HepG2 (cell line): ENCODE data around the gene DENND1C. TPM values are rescaled to one million over a fixed set of nuclear protein-coding genes. Genes with fewer than 3 reads are reported as not detected.

Experiments
- ATF4 ChIP-seq, 2 experiments: fragments of 450-650 bp in 1 of 2; sonication (generic) in 1 of 2; formaldehyde crosslinking; IDR thresholded peaks; 2 replicates each; pipeline versions ENCODE4 v1.5.0 to v1.8.0; 2020 to 2022; ENCODE audit warnings: mild to moderate bottlenecking in 1 of 2, missing genetic modification reagents in 1 of 2
- BRD4 ChIP-seq: sonication (generic); formaldehyde crosslinking; IDR thresholded peaks from 2 replicates; pipeline ENCODE4 v1.4.0; 2020; ENCODE audit warnings: missing genetic modification reagents
- ELK4 ChIP-seq: sonication (generic); formaldehyde crosslinking; IDR thresholded peaks from 2 replicates; pipeline ENCODE4 v1.9.0; 2021; ENCODE audit warnings: missing genetic modification reagents, borderline replicate concordance
- ETV6 ChIP-seq: sonication (generic); formaldehyde crosslinking; conservative IDR thresholded peaks from 2 replicates; pipeline ENCODE4 v1.4.0; 2020; ENCODE audit warnings: missing genetic modification reagents
- HDAC1 ChIP-seq: sonication (generic); formaldehyde crosslinking; IDR thresholded peaks from 2 replicates; pipeline ENCODE4 v1.5.1; 2020; ENCODE audit warnings: mild to moderate bottlenecking, missing genetic modification reagents
- IKZF1 ChIP-seq: fragments of 450-650 bp; IDR thresholded peaks from 2 replicates; pipeline ENCODE4 v1.7.1; 2016
- ISL2 ChIP-seq: sonication (generic); formaldehyde crosslinking; IDR thresholded peaks from 2 replicates; pipeline ENCODE4 v1.5.0; 2020; ENCODE audit warnings: missing genetic modification reagents
- KLF11 ChIP-seq: IDR thresholded peaks from 2 replicates; pipeline ENCODE4 v1.6.1; 2016; ENCODE audit warnings: missing compliant biosample characterization
- LBX2 ChIP-seq: sonication (generic); formaldehyde crosslinking; IDR thresholded peaks from 2 replicates; pipeline ENCODE4 v1.5.0; 2020; ENCODE audit warnings: missing genetic modification reagents, mild to moderate bottlenecking, borderline replicate concordance
- MAFF ChIP-seq: IDR thresholded peaks from 2 replicates; pipeline ENCODE4 v1.6.1; 2011; ENCODE audit warnings: low read depth, low read length, improper control_type of control experiment
- NFE2L2 ChIP-seq: fragments of 150-350 bp; IDR thresholded peaks from 2 replicates; pipeline ENCODE4 v1.6.1; 2014; ENCODE audit warnings: low read length
- PAF1 ChIP-seq: IDR thresholded peaks from 2 replicates; pipeline ENCODE4 v1.6.1; 2016; ENCODE audit warnings: missing genetic modification reagents, missing compliant biosample characterization
- TFAP4 ChIP-seq: sonication (generic); IDR thresholded peaks from 2 replicates; pipeline ENCODE4 v1.6.1; 2016; ENCODE audit warnings: low read depth, borderline replicate concordance
- TFDP1 ChIP-seq: IDR thresholded peaks from 2 replicates; pipeline ENCODE4 v1.6.1; 2016; ENCODE audit warnings: missing compliant biosample characterization, missing genetic modification reagents, borderline replicate concordance
- THAP8 ChIP-seq: sonication (generic); formaldehyde crosslinking; IDR thresholded peaks from 2 replicates; pipeline ENCODE4 v1.5.1; 2020; ENCODE audit warnings: missing genetic modification reagents, mild to moderate bottlenecking, borderline replicate concordance
- ZFYVE20 ChIP-seq: sonication (generic); formaldehyde crosslinking; IDR thresholded peaks from 2 replicates; pipeline ENCODE4 v1.8.0; 2023; ENCODE audit warnings: low read depth, mild to moderate bottlenecking, moderate library complexity, missing genetic modification reagents, borderline replicate concordance
- ZMYM4 ChIP-seq: sonication (generic); formaldehyde crosslinking; IDR thresholded peaks from 2 replicates; pipeline ENCODE4 v1.8.1; 2023; ENCODE audit warnings: mild to moderate bottlenecking, missing genetic modification reagents
- ZNF562 ChIP-seq: sonication (generic); formaldehyde crosslinking; IDR thresholded peaks from 2 replicates; pipeline ENCODE4 v1.8.0; 2022; ENCODE audit warnings: missing genetic modification reagents, borderline replicate concordance
- ZNF570 ChIP-seq: sonication (generic); formaldehyde crosslinking; IDR thresholded peaks from 2 replicates; pipeline ENCODE4 v1.4.0; 2020; ENCODE audit warnings: mild to moderate bottlenecking, missing genetic modification reagents, borderline replicate concordance
- ZNF574 ChIP-seq: sonication (generic); formaldehyde crosslinking; IDR thresholded peaks from 2 replicates; pipeline ENCODE4 v1.4.0; 2020; ENCODE audit warnings: missing genetic modification reagents
- ZNF616 ChIP-seq: sonication (generic); formaldehyde crosslinking; IDR thresholded peaks from 2 replicates; pipeline ENCODE4 v1.5.0; 2020; ENCODE audit warnings: low read depth, mild to moderate bottlenecking, missing genetic modification reagents
- ZNF790 ChIP-seq: sonication (generic); formaldehyde crosslinking; IDR thresholded peaks from 2 replicates; pipeline ENCODE4 v1.8.0; 2022; ENCODE audit warnings: missing genetic modification reagents, mild to moderate bottlenecking, borderline replicate concordance
- polyA plus RNA-seq, 8 experiments: library from polyadenylated mRNA; depleted of rRNA in 3 of 8; stranded (reverse) in 7 of 8; unstranded in 1 of 8; fragments of >200 nt; fragmentation: Illumina TruSeq in 4 of 8; extraction: Trizol in 4 of 8; gene quantifications; 2 replicates each; pipeline versions ENCODE4 v1.2.1 to v1.2.3, GENCODE V29; 2011 to 2016; ENCODE audit warnings: low read depth in 4 of 8, missing spikeins in 1 of 8, mixed read lengths in 1 of 8; ENCODE audit not compliant: insufficient read depth in 1 of 8
- total RNA-seq, 5 experiments: library from RNA; depleted of rRNA; stranded (reverse); fragments of >200 nt; fragmentation: Illumina TruSeq; extraction: Trizol; gene quantifications; 2 replicates each; pipeline ENCODE4 v1.2.3, GENCODE V29; 2016; ENCODE audit warnings: low read depth in 1 of 5

The DENND1C gene
- total and polyA plus RNA-seq, 2 of the 13 experiments (the other 11 are each of a cell fraction or from before 2014, with no cell fraction given): 0.04 to 0.73 TPM

- TF ChIP-seq THAP8 (no peak), ATF4 (CRISPR knock-in tag; IDR thresholded peaks at IDR 0.05) (no peak), KLF11 (CRISPR knock-in tag) (no peak), PAF1 (CRISPR knock-in tag) (no peak), ETV6 (no peak), ZNF616 (no peak), MAFF (no peak), ISL2 (no peak; the same call in 1 of the 2 replicates), ZNF790 (no peak), ZNF574 (CRISPR knock-in tag) (peak; percentile 50), TFDP1 (CRISPR knock-in tag) (no peak), TFAP4 (no peak), ELK4 (CRISPR knock-in tag) (no peak), HDAC1 (peak; percentile 7; the same call in 1 of the 2 replicates), ZNF570 (CRISPR knock-in tag) (no peak), ZMYM4 (no peak; the same call in 1 of the 2 replicates), NFE2L2 (no peak), ZNF562 (no peak), ZFYVE20 (CRISPR knock-in tag) (no peak), LBX2 (no peak), BRD4 (CRISPR knock-in tag) (no peak), IKZF1 (no peak)
Measured at GRCh38 chr19:6424195-6424938, 57.2 kb downstream of the DENND1C start, which contains the start of gene KHSRP (continued).
